IPS-18c (cell line): Measurements from ENCODE around the gene PAQR7.
A peak's percentile ranks its signal among the peaks of the same experiment; 100 is the strongest.

ENCODE experiments used
- H3K4me3 ChIP-seq: 2 replicates; pipeline ENCODE4 v1.7.0; 2013; ENCODE audit warnings: low read depth, mild to moderate bottlenecking, low read length, moderate library complexity; ENCODE audit not compliant: insufficient read depth
- H3K9me3 ChIP-seq: one replicate; pipeline ENCODE4 v1.6.1; 2013; ENCODE audit warnings: mild to moderate bottlenecking, low read length, moderate library complexity; ENCODE audit not compliant: control insufficient read depth, insufficient read depth

PAQR7 gene

GRCh38 chr1:25881266-25881665 lies 5.8 kb upstream of the PAQR7 start:
- peaks cover 2% of the 10 kb centered on the region for H3K9me3 ChIP-seq
- H3K4me3 ChIP-seq: no peak overlapping the region

GRCh38 chr1:25880518-25880917 lies 5.0 kb upstream of the PAQR7 start:
- Histone ChIP-seq H3K4me3 (no peak overlapping the region), H3K9me3 (no peaks in the 10 kb centered on the region)

- peaks cover 2% of the 10 kb centered on the region for H3K9me3 ChIP-seq
- H3K4me3 ChIP-seq: no peak overlapping the region
Observed at GRCh38 chr1:25879675-25880074, 4.2 kb upstream of the PAQR7 start.

GRCh38 chr1:25878690-25879089 lies 3.2 kb upstream of the PAQR7 start:
- peaks cover 2% of the 10 kb centered on the region for H3K9me3 ChIP-seq

GRCh38 chr1:25877155-25877554 lies 1.6 kb upstream of the PAQR7 start:
- no peak overlapping the region for H3K4me3 ChIP-seq
- peaks cover 2% of the 10 kb centered on the region for H3K9me3 ChIP-seq

More at GRCh38 chr1:25878690-25879089, 3.2 kb upstream of the PAQR7 start:
- H3K4me3 ChIP-seq: no peak overlapping the region

GRCh38 chr1:25876693-25877077 lies 1.2 kb upstream of the PAQR7 start:
- peaks cover 2% of the 10 kb centered on the region for H3K9me3 ChIP-seq

GRCh38 chr1:25875856-25876692 lies 566 bp upstream of the PAQR7 start:
- H3K9me3 ChIP-seq: peaks cover 2% of the 10 kb centered on the region
- peak overlapping the region; percentile 61 for H3K4me3 ChIP-seq

More at GRCh38 chr1:25876693-25877077, 1.2 kb upstream of the PAQR7 start:
- H3K4me3 ChIP-seq: no peak overlapping the region

GRCh38 chr1:25874635-25875153 lies 814 bp downstream of the PAQR7 start:
- Histone ChIP-seq H3K4me3 (peak overlapping the region; percentile 61), H3K9me3 (peaks cover 2% of the 10 kb centered on the region)

- Histone ChIP-seq H3K9me3 (peaks cover 2% of the 10 kb centered on the region), H3K4me3 (peak overlapping the region; percentile 61; the same call in 1 of the 2 replicates)
Observed at GRCh38 chr1:25874209-25874608, 1.3 kb downstream of the PAQR7 start.

GRCh38 chr1:25873120-25873519 lies 2.4 kb downstream of the PAQR7 start:
- no peak overlapping the region for H3K4me3 ChIP-seq
- peaks cover 2% of the 10 kb centered on the region for H3K9me3 ChIP-seq

- Histone ChIP-seq H3K9me3 (peaks cover 2% of the 10 kb centered on the region), H3K4me3 (no peak overlapping the region)
Observed at GRCh38 chr1:25872713-25873112, 2.8 kb downstream of the PAQR7 start.

- Histone ChIP-seq H3K4me3 (no peak overlapping the region), H3K9me3 (peaks cover 2% of the 10 kb centered on the region)
Observed at GRCh38 chr1:25871704-25872494, 3.6 kb downstream of the PAQR7 start.

- Histone ChIP-seq H3K4me3 (no peak overlapping the region), H3K9me3 (peaks cover 2% of the 10 kb centered on the region)
Observed at GRCh38 chr1:25871086-25871703, 4.3 kb downstream of the PAQR7 start.

GRCh38 chr1:25870614-25871013 lies 4.9 kb downstream of the PAQR7 start:
- H3K9me3 ChIP-seq: peaks cover 2% of the 10 kb centered on the region
- H3K4me3 ChIP-seq: no peak overlapping the region

- Histone ChIP-seq H3K4me3 (no peak overlapping the region), H3K9me3 (no peaks in the 10 kb centered on the region)
Observed at GRCh38 chr1:25869909-25870606, 5.5 kb downstream of the PAQR7 start.

- peak overlapping the region; percentile 16; the same call in 1 of the 2 replicates for H3K4me3 ChIP-seq
- H3K9me3 ChIP-seq: no peaks in the 10 kb centered on the region
Observed at GRCh38 chr1:25867210-25867991, 8.1 kb downstream of the PAQR7 start.
